Activated CD8-positive, alpha-beta T cell treated with anti-CD3 and anti-CD28 coated beads for 36 hours (primary cell): ENCODE measurements around the gene UPF2. TPM values are rescaled to one million over a fixed set of nuclear protein-coding genes. Genes with fewer than 3 reads are reported as not detected.

Source experiments
- ATAC-seq: fragments of 200-7000 bp; cut with Tn5 transposase; one replicate; pipeline ENCODE4 v1.10.0; 2021; ENCODE audit warnings: mild to moderate bottlenecking, moderate library complexity
- CTCF ChIA-PET: fragments of 350-600 bp; sonication (Branson Sonifier 250); formaldehyde crosslinking; loops from one replicate; lab custom pipeline; 2021; ENCODE audit warnings: antibody characterized with exemption; lab: Charles Lee
- POLR2A ChIA-PET: fragments of 350-600 bp; sonication (Branson Sonifier 250); formaldehyde crosslinking; loops from one replicate; lab custom pipeline; 2021; ENCODE audit warnings: antibody characterized with exemption; lab: Charles Lee
- DNase-seq: peaks from one replicate; pipeline ENCODE4 v3.0.0-alpha.2; 2020
- H3K27ac Mint-ChIP-seq: one replicate; pipeline ENCODE4 v1.8.0; 2021; ENCODE audit warnings: mild to moderate bottlenecking, mixed read lengths
- H3K27me3 Mint-ChIP-seq: one replicate; pipeline ENCODE4 v1.8.0; 2021; ENCODE audit warnings: mixed read lengths
- H3K36me3 Mint-ChIP-seq: one replicate; pipeline ENCODE4 v1.8.0; 2021; ENCODE audit warnings: low read depth, mixed read lengths
- H3K4me1 Mint-ChIP-seq: one replicate; pipeline ENCODE4 v1.8.0; 2021; ENCODE audit warnings: low read depth, mixed read lengths
- H3K4me3 Mint-ChIP-seq: one replicate; pipeline ENCODE4 v1.8.0; 2021; ENCODE audit warnings: mild to moderate bottlenecking, moderate library complexity, mixed read lengths
- H3K9me3 Mint-ChIP-seq: one replicate; pipeline ENCODE4 v1.8.0; 2021; ENCODE audit warnings: mixed read lengths
- CTCF ChIP-seq: fragments of 200-600 bp; IDR thresholded peaks from one replicate; pipeline ENCODE4 v1.8.0; 2022; ENCODE audit warnings: antibody characterized with exemption, mild to moderate bottlenecking
- intact Hi-C: fragments of 100-400 bp; cut with micrococcal nuclease; formaldehyde crosslinking; loops from one replicate; pipeline ENCODE4 v1.10.0; 2022
- total RNA-seq, 2 experiments: library from RNA; stranded (reverse); gene quantifications; one replicate each; pipeline ENCODE4 v1.2.3, GENCODE V29; 2021

Gene UPF2
- total RNA-seq = 10 to 100 TPM; 27.9 to 29.4 TPM

- Mint-ChIP-seq H3K27me3 (no peaks in the 10 kb centered on the region), H3K9me3 (no peaks in the 10 kb centered on the region), H3K36me3 (peaks cover 11% of the 10 kb centered on the region), H3K4me1 (peaks cover 30% of the 10 kb centered on the region), H3K4me3 (peak within 1 kb of the TSS; percentile 100), H3K27ac (peak within 1 kb of the TSS; percentile 98)
- ChIA-PET CTCF (interaction anchor here (0.8 to 1.9 kb wide), 4 partner anchors 26 to 260 kb away, joined by 3 to 5 read pairs (median 4); partner anchors contain the start of gene DHTKD1), POLR2A (interaction anchor here (0.6 to 3.2 kb wide), 13 partner anchors 11 to 307 kb away, joined by 3 to 26 read pairs (median 4); partner anchors contain the start of genes CDC123, DHTKD1 and NUDT5)
- intact Hi-C loops = loop anchor here (10.0 kb wide), 2 partner anchors 82 to 152 kb away; partner anchors contain the start of genes CDC123, NUDT5 and SEC61A2
- DNase-seq = peak; percentile 96
- no peak for TF ChIP-seq CTCF
- peak; percentile 92 for ATAC-seq
These were observed at the start of gene UPF2 for GRCh38 chr10:12042797-12043651. Gene UPF2 (minus strand): TSS chr10:12042809. CDS start chr10:12035423, 7,386 bp downstream.

- H3K9me3 Mint-ChIP-seq = no peaks in the 10 kb centered on the region
These were observed 48.8 kb upstream of the UPF2 start for GRCh38 chr10:12091421-12091820.

GRCh38 chr10:12088919-12089318 lies 46.3 kb upstream of the UPF2 start:
- Mint-ChIP-seq H3K9me3 (no peaks in the 10 kb centered on the region), H3K4me1 (no peaks in the 10 kb centered on the region), H3K27me3 (no peaks in the 10 kb centered on the region), H3K27ac (no peak overlapping the region), H3K36me3 (peaks cover 20% of the 10 kb centered on the region), H3K4me3 (no peak overlapping the region)
- CTCF ChIA-PET = interaction anchor here (1.2 kb wide), 1 partner anchor 102 kb away, joined by 3 read pairs; no protein-coding TSS in a partner anchor
- no peak for ATAC-seq
- no peak for TF ChIP-seq CTCF
- intact Hi-C loops = no loop called here
- DNase-seq = no peak
- POLR2A ChIA-PET = no interaction called here

More at GRCh38 chr10:12091421-12091820, 48.8 kb upstream of the UPF2 start:
- no peak overlapping the region for H3K27ac Mint-ChIP-seq
- ATAC-seq = no peak
- H3K4me1 Mint-ChIP-seq = no peaks in the 10 kb centered on the region
- ChIA-PET CTCF (no interaction called here), POLR2A (no interaction called here)
- intact Hi-C loops = no loop called here
- H3K27me3 Mint-ChIP-seq = no peaks in the 10 kb centered on the region
- no peak overlapping the region for H3K4me3 Mint-ChIP-seq
- no peak for DNase-seq
- TF ChIP-seq CTCF = no peak
- H3K36me3 Mint-ChIP-seq = peaks cover 15% of the 10 kb centered on the region

GRCh38 chr10:12081879-12082557 lies 39.4 kb upstream of the UPF2 start:
- Mint-ChIP-seq H3K4me1 (no peaks in the 10 kb centered on the region), H3K4me3 (no peak overlapping the region), H3K27me3 (no peaks in the 10 kb centered on the region), H3K36me3 (peaks cover 9% of the 10 kb centered on the region), H3K9me3 (no peaks in the 10 kb centered on the region), H3K27ac (no peak overlapping the region)
- no peak for TF ChIP-seq CTCF
- DNase-seq (no peak), ATAC-seq (no peak)
- POLR2A ChIA-PET = no interaction called here
- intact Hi-C loops = no loop called here
- CTCF ChIA-PET = interaction anchor here (0.9 kb wide), 1 partner anchor 700 kb away, joined by 3 read pairs; no protein-coding TSS in a partner anchor
